Measurements from ENCODE around the gene OSCP1. TPM values are rescaled to one million over a fixed set of nuclear protein-coding genes. Genes with fewer than 3 reads are reported as not detected.

The OSCP1 gene
- total RNA-seq, 1 donor from 2014 or later = 5.3 TPM

DNA sequence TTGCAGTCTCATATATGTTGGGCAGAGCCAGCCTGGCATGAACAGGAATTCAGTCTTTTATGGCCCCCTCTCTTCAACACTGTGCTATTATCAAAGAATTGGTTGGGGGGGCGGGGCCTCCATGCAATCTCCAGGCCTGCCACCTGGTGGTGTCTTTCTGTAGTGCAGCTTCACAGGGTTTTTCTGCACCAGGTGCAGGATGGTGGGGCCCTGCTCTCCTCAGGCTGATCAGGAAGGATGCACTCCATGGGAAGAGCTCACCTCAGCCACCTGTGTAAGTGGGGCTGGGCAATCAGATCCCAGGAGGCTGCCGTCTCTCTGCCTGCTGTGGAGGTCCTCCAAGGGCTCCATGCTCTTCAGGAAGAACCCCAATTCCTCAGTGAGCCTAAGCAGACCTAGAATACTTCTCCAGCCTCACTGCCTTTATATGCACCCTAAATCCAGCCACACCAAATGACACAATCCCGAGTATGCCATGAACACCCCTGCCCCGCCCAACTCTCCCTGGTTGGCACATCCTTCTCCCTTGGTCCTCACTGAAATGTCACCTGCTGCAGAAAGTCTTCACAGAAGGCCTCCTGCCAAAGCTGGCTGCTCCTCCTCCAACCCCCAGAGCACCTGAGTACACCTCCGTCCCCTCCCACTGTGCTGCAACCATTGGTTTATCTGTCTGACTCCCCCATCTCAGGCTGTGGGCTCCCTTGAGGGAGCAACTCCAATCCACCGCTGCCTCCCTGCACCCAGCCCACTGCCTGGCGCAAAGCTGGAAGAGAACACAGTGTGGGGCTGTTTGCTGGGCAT lies 81.0 kb downstream of the OSCP1 start:
- ATAC-seq = no peak
- intact Hi-C loops (cut with DNase I) = loop anchor here (2.0 to 5.0 kb wide), 2 partner anchors 47 to 52 kb away; partner anchors contain the start of gene EVA1B
- peak; percentile 89 for DNase-seq (ENCODE audit: missing footprints)

Other genes with a start within 250 kb of the OSCP1 start
- gene THRAP3, start 226.0 kb downstream of the OSCP1 start, total RNA-seq = 60.1 TPM
- 1.6 TPM for gene SH3D21, start 144.1 kb downstream of the OSCP1 start, total RNA-seq
- 10.9 TPM for gene EVA1B, start 126.8 kb downstream of the OSCP1 start, total RNA-seq
- 77.9 TPM for gene STK40, start 64.5 kb downstream of the OSCP1 start, total RNA-seq
- gene LSM10, start 52.5 kb downstream of the OSCP1 start, total RNA-seq = 59.3 TPM
- gene MRPS15, start 13.9 kb upstream of the OSCP1 start, total RNA-seq = 114 TPM
- gene CSF3R, start 32.5 kb upstream of the OSCP1 start, total RNA-seq = 5.8 TPM